Measurements from ENCODE around the gene ZBTB20.

The ZBTB20 gene

DNA sequence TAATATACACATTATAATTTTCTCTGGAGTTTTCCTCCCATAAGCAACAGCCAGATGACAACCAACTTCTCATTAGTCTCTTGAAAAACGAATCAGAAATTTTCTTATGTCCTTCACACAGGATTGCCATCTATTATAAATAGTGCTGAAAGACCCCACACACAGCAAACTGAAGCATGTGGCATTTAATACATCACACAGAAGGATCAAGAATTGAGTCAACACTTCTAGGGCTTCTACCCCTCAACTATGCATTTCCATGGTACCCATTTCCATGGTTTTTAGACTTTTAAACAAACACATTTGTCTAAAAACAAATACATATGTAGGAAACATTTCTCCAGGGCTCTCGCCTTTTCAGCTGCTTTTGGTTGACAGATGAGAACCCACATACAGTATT is 282.1 kb downstream of the ZBTB20 start:
- no peak for DNase-seq

DNA sequence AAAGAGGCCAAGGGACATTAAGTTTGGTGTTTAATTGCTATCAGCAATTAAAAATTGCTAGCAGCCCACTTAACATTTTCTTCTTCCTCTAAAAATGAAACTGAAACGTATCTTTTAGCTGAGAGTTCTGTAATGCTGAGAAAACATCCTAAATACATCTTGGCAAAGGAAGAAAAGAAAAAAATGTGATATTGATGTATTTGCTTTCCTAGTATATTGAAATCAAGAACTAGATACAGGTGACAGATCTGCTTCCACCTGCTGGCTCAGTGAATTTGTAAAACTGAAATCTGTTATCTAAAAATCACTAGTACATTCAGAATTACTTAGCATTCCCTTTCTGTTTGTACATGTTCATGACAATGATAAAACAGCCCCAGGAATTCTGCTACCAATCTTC is 283.2 kb downstream of the ZBTB20 start:
- no peak for DNase-seq

GRCh38 chr3:114861666-114862065 is 285.4 kb downstream of the ZBTB20 start:
- DNase-seq = no peak

GRCh38 chr3:114860531-114860930 is 286.6 kb downstream of the ZBTB20 start:
- DNase-seq = no peak

DNA sequence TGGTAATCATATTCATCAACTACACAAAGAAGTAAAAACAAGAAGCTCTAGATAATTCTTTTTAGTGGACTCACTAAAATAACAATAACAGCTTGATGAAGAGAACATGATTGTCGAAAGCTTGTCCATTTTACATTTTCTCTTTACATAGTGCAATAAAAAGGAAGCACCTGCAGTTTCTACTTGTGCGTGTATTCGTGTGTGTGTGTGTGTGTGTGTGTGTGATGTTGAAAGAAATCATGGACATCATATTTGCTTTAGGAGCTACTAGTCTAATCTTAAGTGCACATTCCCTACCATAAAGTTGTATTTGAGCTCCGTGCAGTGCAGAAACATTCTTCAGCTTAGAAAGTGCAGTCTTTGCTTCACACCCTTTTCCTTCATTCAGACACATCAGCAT is 288.8 kb downstream of the ZBTB20 start:
- no peak for DNase-seq

GRCh38 chr3:114857299-114857701 is 289.8 kb downstream of the ZBTB20 start:
- DNase-seq = no peak

- no peak for DNase-seq
These were observed 290.3 kb downstream of the ZBTB20 start for GRCh38 chr3:114856835-114857234.

GRCh38 chr3:114855839-114856238 is 291.2 kb downstream of the ZBTB20 start:
- DNase-seq = no peak

GRCh38 chr3:114852966-114853365 is 294.1 kb downstream of the ZBTB20 start:
- no peak for DNase-seq

- no peak for DNase-seq
These were observed 296.2 kb downstream of the ZBTB20 start for GRCh38 chr3:114850898-114851297.

GRCh38 chr3:114848643-114849350 is 298.3 kb downstream of the ZBTB20 start:
- no peak for DNase-seq

DNA sequence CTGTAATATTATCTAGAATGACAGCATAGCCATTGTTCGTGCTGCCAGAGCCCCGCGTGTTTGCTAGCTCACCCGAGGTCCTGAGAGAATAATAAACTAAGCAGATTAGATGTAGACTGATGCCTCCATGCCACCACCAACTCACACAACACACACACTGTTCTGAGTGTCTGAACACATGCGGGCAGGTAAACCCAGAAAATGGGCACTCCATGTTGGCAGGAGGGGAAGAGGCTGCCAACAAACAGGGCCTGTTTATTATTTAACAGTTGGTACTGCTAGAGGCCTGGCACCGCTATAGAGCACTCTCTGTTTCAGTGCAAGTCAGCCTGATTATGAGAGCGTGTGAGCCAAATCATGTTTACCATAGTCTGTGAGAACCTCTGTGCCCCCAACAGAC is 299.0 kb downstream of the ZBTB20 start:
- DNase-seq = no peak

- no peak for DNase-seq
These were observed 299.5 kb downstream of the ZBTB20 start for GRCh38 chr3:114847564-114847963.

- no peak for DNase-seq
These were observed 300.3 kb downstream of the ZBTB20 start for GRCh38 chr3:114846779-114847178.

- no peak for DNase-seq
These were observed 300.8 kb downstream of the ZBTB20 start for GRCh38 chr3:114846252-114846651.

DNA sequence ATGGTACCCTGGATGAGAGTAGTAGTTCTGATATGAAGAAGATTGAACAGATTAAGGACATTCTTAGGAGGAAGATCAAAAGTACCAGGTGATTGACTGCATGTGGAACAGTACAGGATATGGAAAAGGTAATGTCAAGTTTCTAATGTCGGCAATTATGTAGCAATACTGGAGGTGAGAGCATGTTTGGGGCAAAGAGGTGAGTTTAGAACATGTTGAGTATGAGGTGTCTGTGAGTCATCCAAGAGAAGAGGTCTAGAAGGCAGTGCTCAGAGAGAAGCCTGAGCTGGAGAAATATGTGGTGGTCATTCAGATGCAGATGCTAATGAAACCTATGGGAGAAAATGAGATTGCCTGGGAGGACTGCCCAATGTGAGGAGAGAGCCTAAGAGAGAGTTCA is 305.6 kb downstream of the ZBTB20 start:
- DNase-seq = no peak

DNA sequence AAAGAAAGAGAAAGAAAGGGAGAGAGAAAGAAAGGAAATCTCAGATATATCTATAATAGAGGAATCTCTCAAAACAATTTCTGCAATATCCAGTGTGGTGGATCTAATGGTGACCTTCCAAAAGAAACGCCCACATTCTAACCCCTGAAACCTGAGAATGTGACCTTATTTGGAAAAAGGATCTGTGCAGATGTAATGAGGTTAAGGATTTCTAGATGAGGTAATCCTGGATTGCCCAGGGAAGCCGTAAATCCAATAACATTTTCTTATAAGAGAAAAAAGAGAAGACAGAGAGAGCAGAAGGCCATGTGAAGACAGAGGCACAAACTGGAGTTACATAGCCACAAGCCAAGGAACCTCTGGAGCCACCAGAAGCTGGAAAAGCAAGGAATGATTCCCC is 307.6 kb downstream of the ZBTB20 start:
- DNase-seq = no peak

- DNase-seq = no peak
These were observed 309.1 kb downstream of the ZBTB20 start for GRCh38 chr3:114838025-114838424.

- DNase-seq = no peak
These were observed 312.7 kb downstream of the ZBTB20 start for GRCh38 chr3:114834175-114834940.

GRCh38 chr3:114831861-114832260 is 315.2 kb downstream of the ZBTB20 start:
- DNase-seq = no peak

DNA sequence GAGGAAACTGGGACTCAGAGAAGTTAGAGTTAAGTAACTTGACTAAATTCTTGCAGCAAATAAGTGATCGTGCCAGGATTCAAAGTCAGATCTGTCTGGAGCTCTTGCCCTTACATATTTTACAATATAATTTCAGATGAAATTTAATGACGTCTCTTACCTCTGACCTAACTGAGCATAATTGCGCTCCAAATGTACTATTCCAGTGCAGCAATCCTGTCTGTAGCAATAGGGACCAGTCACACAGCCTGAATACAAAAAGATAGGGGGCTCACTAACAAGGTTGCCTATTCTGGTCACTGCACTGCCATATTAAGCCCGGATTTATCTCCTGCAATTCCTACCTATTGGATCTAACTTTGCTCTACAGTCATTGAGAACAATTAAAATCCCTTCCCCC is 316.4 kb downstream of the ZBTB20 start:
- no peak for DNase-seq

DNA sequence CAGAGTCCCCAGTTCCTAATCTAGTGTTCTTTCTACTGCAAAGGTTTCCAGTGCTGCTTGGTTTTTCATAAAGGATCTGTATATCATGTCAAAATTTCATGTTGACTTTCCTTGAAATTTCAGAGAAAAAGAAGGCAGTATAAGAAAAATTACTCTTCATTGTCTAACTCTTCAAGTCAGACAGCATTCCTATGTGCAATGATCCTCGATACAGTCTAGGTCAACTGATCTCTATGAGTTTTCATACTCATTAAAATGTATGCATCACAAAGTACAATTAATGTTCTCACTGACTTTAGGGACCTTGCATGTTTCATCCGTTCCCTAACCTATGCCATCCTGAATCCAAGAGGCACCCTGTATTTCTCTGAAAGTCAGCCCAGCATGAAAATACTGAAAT is 317.3 kb downstream of the ZBTB20 start:
- no peak for DNase-seq

GRCh38 chr3:114827495-114827894 is 319.6 kb downstream of the ZBTB20 start:
- DNase-seq = no peak

DNA sequence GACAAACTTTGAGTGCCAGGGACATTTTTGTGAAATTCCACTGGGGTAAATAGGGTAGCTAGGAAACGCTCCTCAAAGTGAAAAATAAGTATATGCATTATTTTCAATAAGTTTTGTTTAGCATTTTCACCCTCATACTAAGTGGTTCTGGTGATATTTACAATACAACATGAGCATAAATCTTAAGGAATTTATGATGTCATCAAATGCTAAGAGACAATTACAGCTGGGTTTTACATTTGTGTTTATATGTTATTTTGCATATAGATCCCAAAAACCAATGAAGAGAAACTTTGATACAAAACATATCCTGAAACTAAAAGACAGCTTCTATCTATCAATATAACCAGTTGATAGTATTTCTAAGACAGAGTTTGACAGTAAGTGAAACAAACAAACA is 323.1 kb downstream of the ZBTB20 start:
- DNase-seq = no peak

DNA sequence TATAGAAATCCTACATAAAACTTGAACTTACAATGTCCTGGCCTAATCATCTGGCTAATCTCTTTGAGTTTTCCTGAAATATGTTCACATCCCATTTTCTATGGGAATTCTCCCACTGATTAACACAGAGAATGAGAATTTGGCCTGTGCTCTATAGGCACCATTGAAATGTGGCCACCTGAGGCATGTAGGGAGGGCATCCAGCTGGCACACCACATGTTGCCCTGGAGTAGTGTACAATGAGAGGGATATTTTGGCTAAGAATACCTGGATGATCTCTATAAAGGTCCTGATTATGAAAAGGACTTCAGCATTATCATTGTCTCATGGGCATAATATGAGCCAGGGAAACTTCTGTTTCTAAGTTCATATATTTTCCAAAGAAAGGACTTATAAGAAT is 324.0 kb downstream of the ZBTB20 start:
- no peak for DNase-seq

All from activated T-cell treated with anti-CD3 and anti-CD28 coated beads for 4 hours (primary cell).